Activated T-cell treated with anti-CD3 and anti-CD28 coated beads for 48 hours (primary cell): ENCODE results near the gene EXOC4.

Experiments
- DNase-seq: peaks from one replicate; pipeline ENCODE4 v3.0.0-alpha.2; 2020; ENCODE audit warnings: low read depth

Gene EXOC4

DNA sequence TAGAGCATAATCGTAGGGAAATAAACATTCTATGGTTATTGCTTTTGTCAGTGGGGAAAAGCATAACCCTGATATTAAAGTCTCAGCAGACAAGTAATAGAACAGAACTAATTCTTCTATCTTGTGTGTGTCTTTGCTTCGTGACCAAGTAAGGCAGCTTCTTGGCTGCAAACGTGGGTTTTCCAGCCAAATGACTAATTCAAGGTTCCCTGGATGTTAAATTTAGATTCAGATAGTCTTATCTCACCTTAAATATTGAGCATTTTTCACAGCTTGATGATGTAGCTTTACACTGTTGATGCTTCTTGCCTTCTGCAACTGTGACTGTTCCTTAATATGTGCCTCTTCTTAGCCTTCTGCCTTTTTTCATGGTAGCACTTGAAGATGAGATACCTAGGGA, 113.0 kb downstream of the EXOC4 start:
- DNase-seq, result no peak

DNA sequence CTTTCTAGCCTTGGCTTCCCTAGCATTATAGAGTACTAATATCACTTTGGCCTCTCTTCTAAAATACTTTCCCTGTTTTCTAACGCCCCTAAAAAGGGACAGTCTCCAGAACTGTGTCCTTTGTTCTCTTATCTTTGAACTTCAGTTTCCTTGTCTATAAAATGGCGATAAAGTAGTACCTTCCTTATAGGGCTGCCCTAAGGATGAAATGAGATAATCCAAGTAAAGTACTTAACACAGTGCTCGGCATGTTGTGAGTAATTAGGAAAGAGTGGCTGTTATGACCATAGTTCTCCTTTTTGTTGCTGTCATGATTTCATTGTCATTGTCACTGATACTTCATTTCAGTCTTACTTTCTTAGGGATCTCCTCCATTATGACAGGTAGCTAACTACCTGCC, 114.7 kb downstream of the EXOC4 start:
- DNase-seq, result no peak

DNA sequence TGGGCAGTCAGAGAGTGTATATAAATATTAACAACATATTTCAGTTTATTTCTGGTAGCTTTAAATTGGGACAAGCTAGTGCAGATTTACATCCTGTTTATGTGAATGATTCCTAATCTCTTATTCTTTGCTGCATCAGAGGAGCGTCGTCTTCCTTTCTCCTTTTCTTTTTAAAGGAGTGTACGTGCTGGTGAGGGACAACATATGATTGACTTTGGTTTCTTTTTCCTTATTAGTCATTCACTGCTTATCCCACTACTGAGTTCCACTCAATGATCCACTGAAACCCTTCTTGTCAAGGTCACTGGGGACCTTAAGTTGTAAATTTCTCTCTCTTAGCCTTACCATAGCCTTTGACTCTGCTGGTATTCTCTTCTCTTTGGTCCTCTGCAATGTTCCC, 116.3 kb downstream of the EXOC4 start:
- no peak for DNase-seq

DNA sequence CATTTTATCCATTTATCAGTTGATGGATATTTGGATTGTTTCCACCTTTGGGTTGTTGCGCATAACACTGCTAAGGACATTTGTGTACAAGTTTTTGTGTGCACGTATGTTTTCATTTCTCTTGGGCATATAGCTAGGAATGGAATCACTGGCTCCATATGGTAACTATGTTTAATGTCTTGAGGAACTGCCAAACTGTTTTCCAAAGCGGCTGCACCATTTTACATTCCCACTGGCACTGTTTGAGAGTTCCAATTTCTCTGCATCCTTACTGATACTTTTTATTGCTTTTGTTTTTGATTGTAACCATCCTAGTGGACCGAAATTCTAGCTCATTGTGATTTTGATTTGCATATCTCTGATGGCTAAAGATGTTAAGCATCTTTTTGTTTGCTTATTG, 118.7 kb downstream of the EXOC4 start:
- no peak for DNase-seq

DNA sequence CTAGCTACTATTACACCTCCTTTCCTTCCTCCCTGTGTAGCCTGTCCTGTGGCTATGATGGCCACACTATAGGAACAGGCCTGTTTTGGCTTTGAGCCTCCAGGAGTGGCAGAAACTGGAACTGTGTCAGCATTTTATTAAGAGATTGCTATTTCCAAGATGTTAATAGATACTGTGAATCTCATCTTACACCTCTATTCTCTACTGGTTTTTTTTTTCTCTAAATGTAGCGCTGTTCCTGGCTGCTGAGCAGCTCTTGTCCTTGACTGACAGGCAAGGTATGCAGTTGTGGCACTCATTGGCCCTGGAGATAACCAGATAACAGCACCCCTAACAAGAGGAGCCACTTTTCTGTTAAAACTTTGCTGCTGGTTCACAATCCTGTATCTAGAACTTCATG, 119.5 kb downstream of the EXOC4 start:
- no peak for DNase-seq

DNA sequence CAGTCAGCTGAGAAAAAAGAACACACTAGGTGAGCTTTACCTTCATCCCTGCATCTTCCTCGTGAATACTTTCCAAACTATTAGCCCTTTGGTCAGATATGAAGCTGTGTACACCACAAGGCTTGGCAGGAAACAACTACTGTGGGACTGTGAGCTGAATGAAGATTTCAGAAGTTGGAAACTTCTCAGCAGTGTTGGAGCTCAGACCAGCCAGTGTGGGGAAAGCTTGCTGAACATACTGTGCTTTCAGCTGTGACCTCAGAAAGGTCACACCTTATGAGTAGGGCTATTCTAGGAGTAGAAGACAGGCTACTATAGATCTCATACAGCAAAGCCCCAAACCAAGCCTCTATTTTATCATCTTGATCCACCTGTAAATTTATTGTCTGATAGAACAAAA, 123.6 kb downstream of the EXOC4 start:
- DNase-seq, result no peak

DNA sequence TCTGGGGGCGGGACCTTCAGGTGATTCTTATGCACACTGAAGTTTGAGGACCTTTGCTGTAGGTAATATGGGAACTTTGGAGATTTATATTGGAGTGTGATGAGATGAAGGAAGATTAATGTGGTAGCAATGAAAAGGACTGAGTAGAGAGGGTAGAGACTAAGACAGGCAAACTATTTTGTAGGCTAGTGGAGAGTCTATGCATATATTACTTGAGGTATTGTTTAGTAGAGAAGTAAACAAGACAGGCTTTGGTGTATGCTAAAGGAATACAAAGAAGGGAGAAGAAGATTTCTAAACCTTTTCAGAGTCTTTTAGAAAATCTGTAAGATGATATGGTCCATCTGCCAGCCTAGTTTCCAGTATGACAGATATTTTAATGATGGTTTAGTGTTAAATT, 129.1 kb downstream of the EXOC4 start:
- DNase-seq, result no peak

DNA sequence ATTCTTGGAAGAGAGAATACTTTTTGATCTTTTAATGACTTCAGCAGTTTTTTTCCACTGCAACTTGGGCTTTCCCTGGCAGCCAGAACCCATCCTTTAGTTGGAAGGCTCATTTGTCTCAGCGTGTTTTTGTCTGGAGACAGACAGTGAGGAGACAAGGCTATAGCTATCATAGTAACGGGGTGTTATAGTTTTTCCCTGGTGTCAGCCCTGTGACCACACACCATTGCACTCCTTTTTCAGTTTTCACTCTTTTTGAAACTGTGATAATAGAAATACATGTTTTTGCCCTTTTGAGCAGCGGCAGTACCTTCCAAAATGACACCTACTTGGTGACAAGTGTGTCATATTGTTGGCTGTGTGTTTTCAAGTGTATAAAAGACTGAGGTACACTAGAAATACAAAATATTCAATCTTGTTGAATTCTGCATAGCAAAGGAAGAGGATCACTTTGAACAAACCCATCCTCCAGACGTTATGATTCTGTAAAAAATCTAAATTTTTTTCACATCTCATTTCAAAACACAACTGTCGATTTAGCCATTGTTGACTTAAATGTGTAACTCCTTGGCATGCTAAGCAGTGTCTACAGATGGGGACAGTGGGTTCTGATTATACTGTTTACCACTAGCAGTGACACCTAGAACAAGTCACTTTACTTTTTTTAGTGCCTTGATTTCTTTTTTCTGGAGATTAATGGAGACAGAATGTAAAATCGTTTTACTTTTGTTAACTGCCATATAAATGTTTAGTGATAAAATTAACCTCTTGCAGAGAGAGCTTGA, 130.1 kb downstream of the EXOC4 start:
- no peak for DNase-seq

DNA sequence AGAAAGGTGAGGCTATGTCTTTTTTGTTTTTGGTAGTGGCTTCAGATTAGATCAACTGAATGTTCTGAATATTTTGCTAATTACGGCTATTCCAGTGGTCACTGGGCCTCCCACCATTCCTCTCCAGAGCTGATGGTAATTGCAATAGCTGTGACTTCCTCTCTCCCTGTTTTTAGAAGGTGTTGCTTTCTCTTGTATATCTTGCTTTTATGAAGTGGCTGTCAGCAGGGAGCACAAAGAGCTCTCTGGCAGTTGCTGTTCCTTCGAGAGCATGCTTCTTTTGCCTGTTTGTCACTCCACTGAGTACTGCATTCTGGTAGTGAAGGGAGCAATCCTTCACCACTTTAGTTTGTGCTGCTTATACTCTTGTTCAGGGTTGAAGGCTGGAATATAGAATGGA, 133.3 kb downstream of the EXOC4 start:
- no peak for DNase-seq

DNA sequence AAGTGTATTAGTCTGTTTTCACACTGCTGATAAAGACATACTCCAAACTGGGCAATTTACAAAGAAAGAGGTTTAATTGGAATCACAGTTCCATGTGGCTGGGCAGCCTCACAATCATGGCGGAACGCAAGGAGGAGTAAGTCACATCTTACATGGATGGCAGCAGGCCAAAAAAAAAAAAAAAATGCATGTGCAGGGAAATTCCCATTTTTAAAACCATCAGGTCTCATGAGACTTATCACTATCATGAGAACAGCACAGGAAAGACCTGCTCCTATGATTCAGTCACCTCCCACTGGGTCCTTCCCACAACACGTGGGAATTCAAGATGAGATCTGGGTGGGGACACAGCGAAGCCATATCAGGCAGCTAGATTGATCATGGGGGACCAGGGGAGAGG, 136.8 kb downstream of the EXOC4 start:
- no peak for DNase-seq

DNA sequence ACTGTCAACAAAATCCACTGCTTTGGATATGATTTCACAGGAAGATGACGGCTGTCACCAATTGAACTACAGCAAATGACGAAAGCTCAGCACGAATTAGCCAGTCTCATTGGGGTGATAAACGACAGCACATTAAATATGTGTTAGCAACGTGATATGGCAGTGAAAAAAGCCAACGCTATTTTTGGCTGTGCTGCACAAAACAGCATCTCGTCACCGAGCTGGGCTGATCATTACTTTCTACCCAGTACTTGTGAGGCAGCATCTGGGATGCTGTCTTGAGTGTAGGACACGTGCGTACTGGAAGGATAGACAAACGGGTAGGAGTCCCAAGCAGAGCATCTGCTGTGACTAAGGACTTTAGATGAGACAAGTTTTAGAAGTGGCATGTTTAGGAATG, 138.3 kb downstream of the EXOC4 start:
- no peak for DNase-seq

DNA sequence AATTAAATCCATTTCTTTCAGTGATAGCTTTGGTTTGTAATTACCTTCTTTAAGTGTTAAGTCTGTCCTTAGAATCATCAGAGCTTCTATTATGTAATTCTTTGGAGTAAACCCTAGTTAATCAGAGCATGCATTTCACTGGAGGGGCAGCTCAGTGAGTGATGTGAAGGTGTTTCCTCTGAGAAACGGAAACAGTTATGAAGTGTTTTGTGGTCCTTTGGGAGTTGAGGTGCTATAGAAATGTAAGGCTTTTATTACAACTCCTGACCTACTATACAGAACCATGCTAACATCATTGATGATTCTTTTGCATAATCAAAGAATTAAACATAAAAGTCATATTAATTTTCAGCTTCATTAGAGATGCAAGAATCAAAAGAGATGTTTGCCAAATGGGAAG, 141.5 kb downstream of the EXOC4 start:
- DNase-seq, result no peak

DNA sequence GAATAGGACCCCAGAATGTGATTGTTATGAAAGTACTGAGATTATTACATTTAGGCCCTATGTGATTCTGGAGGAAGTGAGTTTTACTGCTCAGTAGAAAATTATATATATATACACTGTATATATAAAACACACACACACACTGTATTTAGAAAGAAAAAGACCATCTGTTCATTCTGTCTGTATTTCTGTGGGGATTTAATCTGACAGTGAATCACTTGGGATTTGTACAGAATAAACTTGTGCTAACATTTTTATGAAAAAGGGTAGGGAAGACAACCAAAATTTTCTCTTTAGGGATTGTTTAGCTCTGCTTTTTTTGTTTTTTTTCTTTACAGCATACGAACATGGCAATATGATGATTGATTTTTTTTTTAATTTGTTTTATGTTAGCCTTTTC, 142.7 kb downstream of the EXOC4 start:
- DNase-seq, result no peak

DNA sequence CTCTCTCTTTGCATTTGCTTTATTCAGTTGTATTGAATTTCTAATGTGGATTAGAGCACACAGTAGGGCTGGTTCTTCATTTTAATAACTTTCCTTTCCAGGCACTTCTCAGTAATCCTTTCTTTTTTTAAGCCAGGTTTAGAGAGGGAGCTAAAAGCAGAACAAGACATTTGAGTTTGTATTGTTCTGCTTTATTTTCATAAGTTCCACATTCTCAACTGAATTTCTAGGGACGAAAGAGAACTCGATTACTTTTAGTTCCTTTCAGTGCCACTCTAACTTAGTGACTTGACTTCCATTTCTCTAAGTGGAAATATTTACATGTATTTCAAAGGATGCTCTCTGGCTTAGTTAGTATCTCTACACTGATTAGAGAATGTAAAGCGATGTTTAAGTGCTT, 145.6 kb downstream of the EXOC4 start:
- no peak for DNase-seq

DNA sequence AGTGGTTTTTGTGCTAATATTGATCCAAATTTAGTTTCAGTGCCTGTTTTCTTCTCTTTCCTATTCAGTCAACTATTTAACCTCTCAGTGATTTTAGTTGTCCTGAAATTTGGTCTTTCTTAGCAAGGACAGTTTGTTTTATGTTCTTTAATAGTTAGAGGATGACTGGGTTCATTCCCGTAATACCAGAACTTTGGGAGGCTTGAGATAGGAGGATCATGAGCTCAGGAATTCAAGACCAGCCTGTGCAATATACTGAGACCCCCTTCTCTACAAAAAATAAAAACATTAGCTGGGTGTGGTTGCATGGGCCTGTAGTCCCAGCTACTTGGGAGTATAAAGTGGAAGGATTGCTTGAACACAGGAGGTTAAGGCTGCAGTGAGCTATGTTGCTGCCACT, 148.3 kb downstream of the EXOC4 start:
- no peak for DNase-seq

DNA sequence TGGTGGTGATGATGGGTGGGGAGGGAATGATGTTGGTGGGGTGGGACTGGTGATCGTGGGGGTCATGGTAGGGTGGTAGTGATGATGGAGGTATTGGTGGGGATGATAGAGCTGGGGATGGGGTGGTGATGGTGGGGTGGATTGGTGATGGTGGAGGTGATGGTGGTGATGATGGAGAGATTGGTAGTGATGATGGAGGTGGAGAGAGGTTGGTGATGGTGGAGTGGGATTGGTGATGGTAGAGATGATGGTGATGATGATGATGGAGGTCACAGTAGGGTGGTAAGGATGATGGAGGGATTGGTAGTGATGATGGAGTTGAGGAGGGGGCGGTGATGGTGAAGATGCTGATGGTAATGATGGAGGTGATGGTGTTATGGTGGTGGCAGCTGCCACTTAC, 155.3 kb downstream of the EXOC4 start:
- no peak for DNase-seq

DNA sequence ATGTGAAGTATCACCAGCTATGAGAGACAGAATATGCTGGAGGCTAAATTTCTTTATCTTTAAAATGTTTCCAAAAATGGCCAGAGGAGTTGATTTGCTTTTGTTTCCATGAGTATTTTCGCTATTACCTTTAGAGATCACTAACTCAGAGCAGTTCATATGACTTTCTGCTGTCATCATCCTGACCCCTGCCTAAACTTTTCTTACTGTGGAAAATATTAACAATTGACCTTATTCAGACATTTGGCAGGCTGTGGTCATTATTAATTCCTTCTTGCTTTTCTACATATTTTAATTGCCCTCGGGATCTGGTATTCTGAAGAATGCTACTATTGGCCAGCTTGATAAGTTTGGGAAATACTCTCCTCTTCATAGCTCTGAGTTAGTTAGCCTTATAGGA, 156.5 kb downstream of the EXOC4 start:
- no peak for DNase-seq

DNA sequence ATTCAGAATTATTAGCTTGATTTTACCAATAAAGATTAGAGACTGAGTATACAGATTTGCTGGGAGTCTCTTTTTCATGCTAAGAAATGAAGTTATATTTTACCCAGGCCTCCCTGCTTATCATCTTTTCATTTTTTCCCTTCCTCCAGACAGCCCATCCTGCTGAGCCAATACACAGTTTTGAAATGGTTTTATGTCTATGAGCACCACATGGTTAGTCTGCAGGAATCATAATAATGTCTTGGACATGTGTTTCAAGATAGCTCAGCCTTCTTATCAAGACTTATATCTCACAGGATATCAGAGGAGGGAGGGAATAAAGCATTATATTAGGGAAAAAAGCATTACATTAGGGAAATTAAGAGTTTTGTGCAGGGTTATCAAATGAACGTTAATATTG, 157.1 kb downstream of the EXOC4 start:
- no peak for DNase-seq

DNA sequence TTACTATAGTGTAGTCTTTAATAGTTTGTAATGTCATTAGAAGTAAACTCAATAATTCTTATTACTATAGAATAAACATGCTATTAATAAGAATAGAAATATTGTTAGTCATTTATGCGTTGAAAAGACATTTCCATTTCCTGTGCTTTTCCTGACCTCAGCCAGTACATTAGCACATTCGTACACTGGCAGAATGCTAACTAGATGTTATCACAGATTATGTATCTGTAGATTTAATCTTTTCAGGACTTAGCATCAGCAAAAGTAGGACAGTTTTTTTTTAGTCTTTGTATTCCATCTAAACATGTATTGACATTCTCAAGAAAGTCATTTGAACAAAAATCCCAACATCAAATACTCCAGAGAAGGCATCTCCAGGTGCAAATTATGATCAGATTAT, 158.5 kb downstream of the EXOC4 start:
- no peak for DNase-seq

DNA sequence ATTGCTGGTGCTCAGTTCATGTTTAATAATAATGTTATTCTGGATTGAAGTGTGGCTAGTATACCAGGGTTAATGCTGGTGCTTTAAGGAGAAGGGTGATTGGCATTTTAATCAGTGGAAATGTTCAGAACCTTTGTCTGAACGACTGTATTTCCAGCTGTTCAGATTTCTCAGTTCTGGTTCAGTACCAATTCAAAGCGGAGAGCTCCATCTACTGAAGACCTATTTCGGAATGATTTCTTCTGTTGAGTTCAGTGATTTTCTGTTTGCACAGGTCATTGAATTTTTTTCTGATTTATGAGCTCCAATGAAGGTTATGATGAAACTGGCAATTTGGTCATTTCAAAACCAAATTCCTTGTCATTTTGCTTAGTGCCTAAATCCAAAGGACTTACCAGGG, 160.1 kb downstream of the EXOC4 start:
- DNase-seq, result no peak

DNA sequence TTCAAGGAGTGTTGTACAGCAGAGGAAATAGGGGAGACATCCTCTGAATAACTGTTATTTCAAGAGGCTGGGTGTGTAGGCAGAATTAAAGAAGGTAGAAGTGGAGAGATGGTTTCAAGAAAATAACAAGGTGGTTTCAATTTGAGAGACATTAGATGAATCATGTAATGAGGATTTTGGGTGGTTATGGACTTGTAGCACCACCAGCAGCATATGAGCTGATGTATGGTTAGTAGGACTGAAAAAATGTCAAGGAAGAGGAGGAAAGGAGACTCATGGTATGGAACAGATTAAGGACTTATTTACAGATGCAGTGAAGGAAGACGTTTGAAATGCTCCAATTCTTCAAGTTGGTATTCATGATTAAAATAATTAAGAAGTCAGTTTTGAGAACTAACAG, 166.2 kb downstream of the EXOC4 start:
- no peak for DNase-seq

DNA sequence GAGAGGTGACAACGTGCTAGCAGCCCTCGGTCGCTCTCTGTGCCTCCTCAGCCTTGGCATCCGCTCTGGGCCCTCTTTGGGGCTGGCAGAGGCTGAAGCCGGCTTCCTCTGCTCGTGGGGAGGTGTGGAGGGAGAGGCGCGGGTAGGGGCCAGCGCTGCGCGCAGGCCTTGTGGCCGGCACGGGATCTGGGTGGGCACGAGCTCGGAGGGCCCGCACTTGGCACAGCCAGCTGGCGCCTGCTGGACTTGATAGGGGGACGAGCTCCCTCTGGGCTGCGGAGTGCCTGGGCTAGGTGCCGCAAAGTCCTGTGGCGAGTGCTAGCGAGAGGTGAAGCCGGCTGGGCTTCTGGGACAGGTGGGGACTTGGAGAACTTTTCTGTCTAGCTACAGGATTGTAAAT, 170.7 kb downstream of the EXOC4 start:
- DNase-seq, result no peak

DNA sequence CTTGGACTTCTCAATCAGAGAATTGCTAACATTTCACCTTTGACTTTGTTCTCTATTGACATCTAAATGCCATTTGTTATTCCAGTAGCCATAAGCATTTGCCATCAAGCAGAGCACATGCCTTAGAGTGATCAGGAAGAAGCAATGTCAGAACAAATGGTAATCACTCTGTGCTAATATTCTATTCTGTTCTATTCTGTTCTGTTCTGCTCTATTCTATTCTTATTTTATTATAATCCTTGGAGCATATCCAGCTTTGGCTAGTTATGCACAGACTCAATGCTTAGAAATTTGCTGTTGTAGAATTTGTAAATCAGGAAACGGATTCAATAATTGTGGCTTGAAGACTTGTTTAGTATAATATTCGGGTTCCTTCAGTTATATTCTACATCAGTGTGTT, 175.4 kb downstream of the EXOC4 start:
- DNase-seq, result no peak

DNA sequence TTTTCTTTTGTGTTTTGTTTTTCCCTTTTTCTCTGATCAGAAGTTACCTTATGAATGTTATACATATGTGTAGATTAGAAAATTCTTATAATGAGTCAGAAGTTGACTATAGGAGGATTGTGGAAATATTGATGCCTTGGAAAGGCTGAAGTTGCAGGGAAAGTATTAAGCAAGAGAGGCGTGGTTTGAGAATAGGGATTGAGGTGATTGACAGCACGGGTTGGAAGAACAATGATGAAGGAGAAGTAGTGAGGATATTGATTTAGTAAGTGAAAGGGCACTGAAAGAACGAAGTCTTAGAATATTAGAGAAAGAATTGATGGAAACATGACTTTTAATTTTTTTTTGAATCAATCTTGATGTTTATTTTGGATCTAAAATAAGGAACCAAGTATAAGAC, 176.0 kb downstream of the EXOC4 start:
- no peak for DNase-seq

DNA sequence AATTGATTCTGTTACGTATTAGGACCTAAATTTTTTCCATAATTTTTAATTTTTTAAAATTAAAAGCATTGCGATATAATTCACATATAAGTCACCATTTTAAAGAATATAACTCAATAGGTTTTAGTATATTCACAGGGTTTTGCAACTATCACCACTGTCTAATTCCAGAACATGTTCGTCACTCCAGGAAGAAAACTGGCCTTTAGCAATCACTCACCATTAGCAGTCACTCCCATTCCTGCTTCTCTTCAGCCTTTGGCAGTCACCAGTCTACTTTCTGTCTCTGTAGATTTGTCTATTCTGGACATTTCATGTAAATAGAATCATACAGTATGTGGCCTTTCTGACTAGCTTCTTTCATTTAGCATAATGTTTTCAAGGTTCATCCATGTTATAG, 176.5 kb downstream of the EXOC4 start:
- DNase-seq, result no peak
